Fibroblast of lung (primary cell): ENCODE measurements around the gene RIN3. TPM values are rescaled to one million over a fixed set of nuclear protein-coding genes. Genes with fewer than 3 reads are reported as not detected.

Experiments used
- DNase-seq, 2 donors: peaks; one replicate each; pipeline versions ENCODE4 v3.0.0 to v3.0.0-alpha.2; 2010; ENCODE audit warnings: low read depth in 2 of 2
- H2AFZ ChIP-seq: 2 replicates; pipeline ENCODE4 v1.5.1; 2012; ENCODE audit warnings: low read length, control low read depth, inconsistent platforms
- H3K27ac ChIP-seq: 2 replicates; pipeline ENCODE4 v1.5.1; 2011; ENCODE audit warnings: low read length, control low read depth; ENCODE audit not compliant: insufficient read depth
- H3K27me3 ChIP-seq: 2 replicates; pipeline ENCODE4 v1.5.1; 2011; ENCODE audit warnings: mild to moderate bottlenecking, low read length; ENCODE audit not compliant: control insufficient read depth, insufficient read depth
- H3K36me3 ChIP-seq: 2 replicates; pipeline ENCODE4 v1.5.1; 2011; ENCODE audit warnings: low read length; ENCODE audit not compliant: control insufficient read depth, insufficient read depth
- H3K4me1 ChIP-seq: 2 replicates; pipeline ENCODE4 v1.5.1; 2011; ENCODE audit warnings: low read length; ENCODE audit not compliant: control insufficient read depth, insufficient read depth; ENCODE audit errors: extremely low read depth
- H3K4me2 ChIP-seq: 2 replicates; pipeline ENCODE4 v1.5.1; 2011; ENCODE audit warnings: low read length, control low read depth; ENCODE audit not compliant: insufficient read depth; ENCODE audit errors: extremely low read depth
- H3K4me3 ChIP-seq, 4 experiments: fragments of 200-600 bp in 1 of 4; sonication (generic) in 1 of 4; replicated peaks in 1 of 4; 2 replicates each; pipeline ENCODE4 v1.5.1; 2011 to 2016; ENCODE audit warnings: low read length in 4 of 4, low read depth in 3 of 4, mild to moderate bottlenecking in 3 of 4, control low read depth in 2 of 4, inconsistent platforms in 1 of 4, mixed read lengths in 1 of 4; ENCODE audit not compliant: insufficient read depth in 1 of 4; ENCODE audit errors: control extremely low read depth in 1 of 4
- H3K79me2 ChIP-seq: 2 replicates; pipeline ENCODE4 v1.5.1; 2012; ENCODE audit warnings: mild to moderate bottlenecking, low read length, inconsistent platforms; ENCODE audit not compliant: control insufficient read depth, insufficient read depth
- H3K9ac ChIP-seq: 2 replicates; pipeline ENCODE4 v1.5.1; 2011; ENCODE audit warnings: mild to moderate bottlenecking, low read length, control low read depth; ENCODE audit not compliant: insufficient read depth
- H3K9me3 ChIP-seq: 2 replicates; pipeline ENCODE4 v1.5.1; 2012; ENCODE audit warnings: low read depth, low read length; ENCODE audit not compliant: control insufficient read depth, insufficient read depth
- H4K20me1 ChIP-seq: 2 replicates; pipeline ENCODE4 v1.5.1; 2011; ENCODE audit warnings: low read length; ENCODE audit not compliant: control insufficient read depth, insufficient read depth; ENCODE audit errors: extremely low read depth
- EZH2 ChIP-seq: IDR thresholded peaks from 2 replicates; pipeline ENCODE4 v1.5.1; 2012; ENCODE audit warnings: low read length, control low read depth, mild to moderate bottlenecking; ENCODE audit errors: missing control alignments
- polyA plus RNA-seq, 2 donors: library from polyadenylated mRNA; depleted of rRNA in 1 of 2; stranded (reverse) in 1 of 2; unstranded in 1 of 2; fragments of >200 nt; gene quantifications; 2 replicates each; pipeline ENCODE4 v1.2.1, GENCODE V29; 2011 to 2012; ENCODE audit warnings: missing spikeins in 1 of 2
- total RNA-seq: library from RNA; depleted of rRNA; stranded (reverse); fragments of >200 nt; gene quantifications from 2 replicates; pipeline ENCODE4 v1.2.1, GENCODE V29; 2014
- TF ChIP-seq, protein P1 (sequence below), 2 donors: IDR thresholded peaks in 1 of 2; conservative IDR thresholded peaks in 1 of 2; 1 replicate in 1 of 2; 2 replicates in 1 of 2; pipeline ENCODE4 v1.5.1; 2011 to 2012; ENCODE audit warnings: low read length in 2 of 2, control low read depth in 1 of 2, inconsistent platforms in 1 of 2, low read depth in 1 of 2, mild to moderate bottlenecking in 1 of 2

Gene RIN3
- total and polyA plus RNA-seq, 2 donors (not counting 1 experiment from before 2014, with no cell fraction given), result 8.9 to 9.2 TPM

DNA sequence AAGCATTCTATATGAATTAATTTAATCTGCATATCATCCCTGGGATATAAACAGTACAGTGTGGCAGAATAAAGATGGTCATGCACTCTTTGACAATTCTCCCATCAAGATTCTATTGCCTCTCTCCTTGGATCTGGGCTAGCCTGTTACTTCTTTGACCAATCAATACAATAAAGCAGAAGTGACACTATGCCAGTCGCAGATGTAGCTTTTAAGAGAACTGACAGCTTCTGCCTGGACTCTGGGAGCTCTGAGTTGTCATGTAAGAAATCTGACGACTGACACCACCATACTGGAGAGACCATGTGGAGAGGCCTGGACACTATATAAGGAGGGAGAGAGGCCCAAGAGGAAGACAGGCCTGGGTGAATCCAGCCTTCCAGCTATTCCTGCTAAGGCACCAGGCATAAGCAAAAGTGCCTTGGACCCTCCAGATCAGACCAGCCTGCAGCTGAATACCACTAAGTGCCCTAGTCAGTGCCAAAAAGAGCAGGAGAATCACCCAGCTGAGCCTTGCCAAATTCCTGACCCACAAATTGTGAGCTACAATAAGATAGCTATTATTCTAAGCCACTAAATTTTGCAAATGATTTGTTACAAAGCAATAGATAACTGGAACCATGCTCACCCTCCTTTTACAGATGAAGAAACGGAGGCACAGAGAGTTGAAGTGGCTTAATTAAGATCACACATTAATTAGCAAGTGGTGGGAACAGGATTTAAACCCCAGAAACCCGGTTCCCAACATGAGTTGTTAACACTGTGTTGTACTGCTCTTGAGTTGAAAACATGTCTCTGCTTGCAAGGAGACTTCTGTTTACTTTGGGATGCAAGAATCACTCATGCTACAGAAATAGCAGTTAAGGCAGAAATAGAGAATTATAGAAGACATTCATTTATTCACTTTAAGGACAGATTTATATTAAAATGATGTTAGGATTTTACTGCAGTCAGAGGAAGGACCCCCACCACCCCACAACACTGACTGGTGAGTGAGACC is 84.6 kb downstream of the RIN3 start:
- no peaks in the 10 kb centered on the region for H3K9me3 ChIP-seq
- no peak overlapping the region for H3K4me2 ChIP-seq
- H3K36me3 ChIP-seq, result peaks cover 2% of the 10 kb centered on the region
- H3K4me3 ChIP-seq, result no peak overlapping the region
- H2AFZ ChIP-seq, result no peak overlapping the region
- H3K27me3 ChIP-seq, result no peaks in the 10 kb centered on the region
- DNase-seq, result no peak
- no peak overlapping the region for H3K9ac ChIP-seq
- H3K79me2 ChIP-seq, result peaks cover 1% of the 10 kb centered on the region
- no peaks in the 10 kb centered on the region for H4K20me1 ChIP-seq
- TF ChIP-seq, protein P1, sequence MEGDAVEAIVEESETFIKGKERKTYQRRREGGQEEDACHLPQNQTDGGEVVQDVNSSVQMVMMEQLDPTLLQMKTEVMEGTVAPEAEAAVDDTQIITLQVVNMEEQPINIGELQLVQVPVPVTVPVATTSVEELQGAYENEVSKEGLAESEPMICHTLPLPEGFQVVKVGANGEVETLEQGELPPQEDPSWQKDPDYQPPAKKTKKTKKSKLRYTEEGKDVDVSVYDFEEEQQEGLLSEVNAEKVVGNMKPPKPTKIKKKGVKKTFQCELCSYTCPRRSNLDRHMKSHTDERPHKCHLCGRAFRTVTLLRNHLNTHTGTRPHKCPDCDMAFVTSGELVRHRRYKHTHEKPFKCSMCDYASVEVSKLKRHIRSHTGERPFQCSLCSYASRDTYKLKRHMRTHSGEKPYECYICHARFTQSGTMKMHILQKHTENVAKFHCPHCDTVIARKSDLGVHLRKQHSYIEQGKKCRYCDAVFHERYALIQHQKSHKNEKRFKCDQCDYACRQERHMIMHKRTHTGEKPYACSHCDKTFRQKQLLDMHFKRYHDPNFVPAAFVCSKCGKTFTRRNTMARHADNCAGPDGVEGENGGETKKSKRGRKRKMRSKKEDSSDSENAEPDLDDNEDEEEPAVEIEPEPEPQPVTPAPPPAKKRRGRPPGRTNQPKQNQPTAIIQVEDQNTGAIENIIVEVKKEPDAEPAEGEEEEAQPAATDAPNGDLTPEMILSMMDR (conservative IDR thresholded peaks at IDR 0.05 in 1 of 2, IDR thresholded peaks at IDR 0.05 in 1 of 2; ENCODE audit: low read depth in 1 of 2, low read length in 2 of 2), result no peak
- TF ChIP-seq EZH2, result no peak
- H3K27ac ChIP-seq, result no peak overlapping the region
- H3K4me1 ChIP-seq, result peaks cover 17% of the 10 kb centered on the region

DNA sequence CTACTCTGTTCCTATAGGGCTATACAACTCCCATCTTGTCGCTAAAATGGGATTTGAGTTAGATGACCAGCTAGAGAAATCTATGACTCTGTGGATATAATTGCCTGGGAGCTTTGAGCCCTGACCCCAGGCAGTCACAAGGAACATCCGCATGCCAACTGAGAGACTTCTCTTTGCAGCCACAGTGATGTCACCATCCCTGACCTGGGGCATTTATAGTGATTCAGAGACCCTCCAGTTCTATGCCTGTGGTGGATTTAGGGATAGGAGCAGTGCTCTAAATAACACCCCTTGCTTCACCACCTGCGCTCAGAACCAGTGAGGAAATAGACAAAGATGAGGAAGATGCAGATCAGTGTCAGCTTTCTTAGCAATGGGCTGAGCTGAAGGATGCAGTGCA is 86.2 kb downstream of the RIN3 start:
- Histone ChIP-seq H4K20me1 (no peaks in the 10 kb centered on the region), H3K27me3 (no peaks in the 10 kb centered on the region), H3K27ac (peak overlapping the region; percentile 72), H3K4me3 (no peak overlapping the region), H3K9me3 (no peaks in the 10 kb centered on the region), H3K4me1 (peaks cover 20% of the 10 kb centered on the region), H3K9ac (no peak overlapping the region), H3K36me3 (peaks cover 2% of the 10 kb centered on the region), H2AFZ (no peak overlapping the region), H3K79me2 (peaks cover 1% of the 10 kb centered on the region), H3K4me2 (no peak overlapping the region)
- no peak for DNase-seq
- TF ChIP-seq EZH2, result no peak
- TF ChIP-seq, protein P1 (conservative IDR thresholded peaks at IDR 0.05 in 1 of 2, IDR thresholded peaks at IDR 0.05 in 1 of 2; ENCODE audit: low read depth in 1 of 2, low read length in 2 of 2), result no peak

DNA sequence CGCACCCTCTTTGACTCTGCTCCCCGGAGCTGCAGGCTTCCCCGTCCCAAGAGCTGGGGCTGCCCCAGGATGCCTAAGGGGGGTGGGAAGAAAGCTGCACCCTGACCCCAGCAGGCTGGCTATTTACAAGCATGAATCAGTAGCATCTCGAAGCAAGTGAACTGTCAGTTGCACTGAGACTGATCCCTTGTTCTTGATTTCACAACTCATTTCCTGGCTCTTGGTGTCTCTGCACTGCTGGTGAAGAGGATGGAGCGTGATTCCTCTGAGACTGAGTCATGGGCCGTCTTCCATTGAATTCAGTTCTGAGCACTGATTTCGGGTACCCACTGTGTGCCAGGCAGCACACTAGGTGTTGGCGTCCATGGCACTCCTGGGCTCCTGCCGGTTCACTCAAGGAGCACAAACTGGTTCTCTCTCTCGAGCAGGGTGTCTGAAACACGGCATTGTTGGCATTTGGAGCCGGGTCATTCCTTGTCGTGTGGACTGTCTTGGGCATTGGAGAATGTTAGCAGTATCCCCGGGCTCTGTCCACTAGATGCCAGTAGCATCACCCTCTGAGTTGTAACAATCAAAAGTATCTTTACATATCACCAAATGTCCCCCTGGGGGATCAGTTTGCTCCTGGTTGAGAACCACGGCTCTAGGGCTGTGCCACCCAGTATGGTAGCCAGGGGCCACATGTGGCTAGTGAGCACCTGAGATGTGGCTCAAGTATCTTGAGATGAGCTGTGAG is 86.9 kb downstream of the RIN3 start:
- peaks cover 2% of the 10 kb centered on the region for H3K36me3 ChIP-seq
- no peaks in the 10 kb centered on the region for H4K20me1 ChIP-seq
- H3K4me2 ChIP-seq, result peak overlapping the region; percentile 52
- DNase-seq, result peak; percentile 78 to 81
- H3K4me3 ChIP-seq, result no peak overlapping the region
- no peak overlapping the region for H3K9ac ChIP-seq
- peaks cover 1% of the 10 kb centered on the region for H3K79me2 ChIP-seq
- H3K27me3 ChIP-seq, result no peaks in the 10 kb centered on the region
- H3K9me3 ChIP-seq, result no peaks in the 10 kb centered on the region
- H3K27ac ChIP-seq, result peak overlapping the region; percentile 72
- TF ChIP-seq, protein P1 (conservative IDR thresholded peaks at IDR 0.05 in 1 of 2, IDR thresholded peaks at IDR 0.05 in 1 of 2; ENCODE audit: low read depth in 1 of 2, low read length in 2 of 2), result peak; percentile 17 to 35
- TF ChIP-seq EZH2, result no peak
- H2AFZ ChIP-seq, result no peak overlapping the region
- peaks cover 20% of the 10 kb centered on the region for H3K4me1 ChIP-seq
